ELR (cell line): ENCODE results near the gene KCNH8.

Experiments used
- DNase-seq: peaks from one replicate; pipeline ENCODE4 v3.0.0-alpha.2; 2015; ENCODE audit warnings: low read depth

KCNH8 gene

GRCh38 chr3:19364148-19364547, 215.8 kb downstream of the KCNH8 start:
- no peak for DNase-seq

DNA sequence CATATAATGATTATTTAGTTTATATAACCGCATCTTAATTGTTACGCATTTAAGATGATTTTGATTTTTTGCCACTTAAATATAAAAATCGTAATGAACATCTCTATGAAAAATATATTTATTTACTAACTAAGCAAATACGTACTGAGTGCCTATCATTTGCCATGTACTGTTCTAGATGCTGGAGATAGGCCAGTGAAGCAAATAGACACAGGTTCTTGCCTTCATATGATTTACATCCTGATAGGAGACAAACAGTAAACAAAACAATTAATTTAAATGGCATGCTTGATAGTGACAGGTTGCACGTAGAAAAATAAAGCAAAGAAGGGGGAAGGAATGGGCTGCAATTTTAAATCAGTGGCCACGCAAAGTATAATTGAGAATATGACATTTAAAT, 217.2 kb downstream of the KCNH8 start:
- DNase-seq = no peak

DNA sequence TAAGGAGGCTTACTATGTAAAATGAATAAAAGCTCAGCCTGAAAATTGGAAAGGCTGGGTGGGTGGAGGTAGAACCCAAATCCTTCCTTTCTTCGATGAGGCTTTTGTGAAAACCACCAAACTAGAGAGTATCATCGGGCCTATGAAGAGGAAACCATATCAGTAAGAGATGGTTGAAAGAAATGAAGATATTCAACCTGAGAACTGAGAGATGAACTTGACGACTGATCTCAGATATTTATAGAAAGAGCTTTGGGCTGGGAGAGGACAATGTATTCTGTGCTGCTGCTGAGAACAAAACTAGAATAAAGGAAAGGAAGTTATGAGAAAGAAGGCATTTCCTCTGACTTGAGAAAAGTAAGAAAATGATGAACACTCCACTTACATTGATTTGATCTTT, 236.6 kb downstream of the KCNH8 start:
- DNase-seq = no peak

GRCh38 chr3:19392150-19392549, 243.8 kb downstream of the KCNH8 start:
- DNase-seq = no peak

- no peak for DNase-seq
Measured at GRCh38 chr3:19394946-19395345, 246.6 kb downstream of the KCNH8 start.

- DNase-seq = no peak
Measured at GRCh38 chr3:19396726-19397125, 248.4 kb downstream of the KCNH8 start.

DNA sequence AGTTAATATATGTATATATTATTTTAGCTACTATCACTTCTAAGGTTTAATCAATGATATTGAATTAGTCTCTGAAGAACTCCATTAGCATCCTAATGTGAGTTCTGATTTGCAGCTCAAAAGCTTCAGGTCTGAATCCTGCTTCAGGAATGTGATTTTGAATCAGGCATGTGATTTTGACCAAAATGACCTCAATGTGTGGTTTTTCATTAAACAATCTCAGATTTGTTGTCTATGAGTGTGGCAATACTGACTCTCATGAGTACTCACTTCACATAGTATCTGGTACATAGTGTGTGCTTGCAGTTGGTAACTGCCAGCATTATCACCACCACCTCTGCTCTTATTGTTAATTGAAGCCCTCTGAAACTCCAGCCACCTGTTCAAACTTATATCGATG, 251.0 kb downstream of the KCNH8 start:
- no peak for DNase-seq

DNA sequence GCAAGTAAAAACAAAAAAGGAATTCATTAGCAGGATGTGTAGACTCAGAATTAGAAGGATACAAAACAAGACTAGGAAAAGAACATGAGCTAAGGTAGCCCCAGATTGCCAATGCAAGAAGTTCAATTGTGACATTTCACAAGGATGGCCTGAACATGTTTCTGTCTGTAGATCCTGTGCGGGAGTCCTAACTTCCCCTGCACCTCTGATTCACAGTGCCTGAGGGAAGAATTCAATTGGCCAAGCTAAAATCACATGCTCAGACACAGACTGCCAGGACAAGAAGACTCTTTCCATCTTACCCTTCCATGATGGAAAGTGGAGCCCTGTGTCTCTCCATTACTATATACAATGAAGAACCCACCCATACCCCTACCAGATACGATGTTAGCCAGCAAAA, 251.5 kb downstream of the KCNH8 start:
- DNase-seq = no peak

- DNase-seq = no peak
Measured at GRCh38 chr3:19420159-19420558, 271.8 kb downstream of the KCNH8 start.

DNA sequence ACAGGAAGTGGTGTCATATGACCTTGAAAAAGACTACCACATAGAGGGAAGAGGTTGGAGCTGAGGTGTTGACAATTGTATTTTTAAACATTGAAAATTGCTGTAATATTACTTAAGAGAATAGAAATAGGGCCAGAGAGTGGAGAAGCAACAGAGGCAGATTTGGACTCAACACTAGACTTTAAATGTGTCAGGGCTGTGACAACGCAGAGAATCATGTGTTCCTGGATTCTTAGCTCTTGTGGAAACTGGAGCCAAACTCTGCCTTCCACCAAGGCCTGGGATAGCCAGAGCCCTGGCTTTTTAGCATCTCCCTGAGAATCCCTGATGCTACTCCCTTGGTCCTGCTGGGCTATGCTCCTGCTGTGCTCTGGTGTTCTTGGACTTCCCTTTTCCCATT, 277.5 kb downstream of the KCNH8 start:
- no peak for DNase-seq

- no peak for DNase-seq
Measured at GRCh38 chr3:19427422-19428149, 279.3 kb downstream of the KCNH8 start.

GRCh38 chr3:19428729-19429128, 280.4 kb downstream of the KCNH8 start:
- DNase-seq = no peak

DNA sequence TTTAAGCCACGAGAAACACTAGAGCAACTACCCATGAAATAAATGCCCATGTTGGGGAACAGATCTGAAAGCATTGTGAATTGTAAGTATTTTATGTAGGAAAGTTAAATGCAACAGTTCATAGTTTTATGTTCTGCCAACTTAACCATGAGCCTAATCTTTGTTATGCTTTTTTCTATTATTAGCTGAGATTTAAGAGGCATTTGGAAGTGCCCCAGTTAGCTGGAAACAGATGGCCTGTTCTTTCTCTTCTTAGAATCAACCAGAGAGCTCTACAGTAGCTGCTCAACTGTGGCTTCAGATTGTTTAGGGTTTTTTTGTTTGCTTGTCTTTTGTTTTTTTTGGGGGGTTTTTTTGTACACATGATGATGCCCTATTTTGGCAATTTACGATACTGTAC, 284.4 kb downstream of the KCNH8 start:
- DNase-seq = no peak

DNA sequence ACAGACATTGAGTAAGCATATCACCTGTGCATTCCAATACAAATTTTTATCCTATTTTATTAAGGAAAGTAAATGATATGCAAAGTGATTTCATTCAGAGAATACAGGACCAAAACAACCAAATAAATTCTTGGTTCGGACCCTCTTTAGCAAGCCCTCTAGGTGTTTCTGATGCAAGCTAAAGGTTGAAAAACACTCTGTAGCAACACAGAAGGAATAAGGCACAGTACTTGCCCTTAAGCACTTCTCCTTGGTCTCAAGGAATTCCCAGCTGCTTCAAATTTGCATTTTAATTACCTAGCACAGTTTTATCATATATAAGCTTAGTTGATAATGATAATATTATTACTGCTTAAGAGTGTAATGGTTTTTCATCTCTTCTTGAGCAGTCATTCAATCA, 288.4 kb downstream of the KCNH8 start:
- no peak for DNase-seq

GRCh38 chr3:19439944-19440343, 291.6 kb downstream of the KCNH8 start:
- no peak for DNase-seq

GRCh38 chr3:19446138-19446537, 297.8 kb downstream of the KCNH8 start:
- DNase-seq = no peak

DNA sequence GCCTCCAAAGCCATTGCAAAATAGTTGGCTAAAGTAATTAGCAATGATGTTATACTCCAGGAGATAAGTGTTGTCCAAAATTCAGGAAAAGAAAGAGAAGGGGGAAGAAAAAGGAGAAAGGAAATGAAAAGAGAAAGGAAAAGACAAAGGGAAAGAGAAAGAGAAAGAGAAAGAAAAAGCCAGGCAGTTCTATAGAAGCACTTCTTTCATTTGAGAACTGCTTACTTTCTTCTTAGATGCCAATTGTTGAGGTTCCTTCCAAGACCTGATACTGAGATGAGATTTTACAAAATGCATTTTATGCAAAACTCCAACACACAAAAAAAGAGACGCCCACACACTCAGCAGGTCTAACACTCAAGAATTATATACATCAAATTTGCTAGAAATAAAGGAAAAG, 298.4 kb downstream of the KCNH8 start:
- DNase-seq = no peak

DNA sequence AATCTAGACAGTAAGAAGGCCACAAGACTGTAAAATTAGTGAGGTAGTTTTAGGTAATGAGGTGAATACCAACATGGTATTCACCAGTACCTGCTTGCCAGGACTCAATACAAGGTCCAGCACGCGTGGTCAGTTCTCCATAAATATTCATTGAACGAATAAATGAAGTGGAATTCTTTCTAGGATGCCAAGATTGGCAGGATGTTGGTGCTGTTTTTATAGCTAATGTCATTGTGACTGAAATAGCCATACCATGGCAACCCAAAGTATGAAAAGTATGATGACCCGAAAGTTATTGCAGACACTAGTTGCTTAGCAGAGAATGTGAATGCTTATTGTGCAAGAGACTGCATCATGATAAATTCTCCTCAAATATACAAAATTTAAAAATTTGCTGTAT, 307.2 kb downstream of the KCNH8 start:
- DNase-seq = no peak

DNA sequence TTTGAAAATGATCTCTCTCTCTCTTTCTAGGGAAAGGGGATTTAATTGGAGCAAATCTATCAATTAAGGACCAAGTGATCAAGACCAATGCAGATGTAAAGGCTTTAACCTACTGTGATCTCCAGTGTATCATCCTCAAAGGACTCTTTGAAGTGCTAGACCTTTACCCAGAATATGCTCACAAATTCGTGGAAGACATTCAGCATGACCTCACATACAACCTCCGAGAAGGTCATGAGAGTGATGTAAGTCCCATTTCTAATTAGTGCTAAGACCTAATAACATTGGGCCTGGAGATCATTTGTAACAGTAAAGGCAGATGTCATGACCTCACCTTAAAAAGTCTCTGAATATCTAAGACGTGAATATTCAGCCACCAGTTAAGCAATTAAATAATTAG, 308.4 kb downstream of the KCNH8 start:
- DNase-seq = no peak

GRCh38 chr3:19457449-19457848, 309.1 kb downstream of the KCNH8 start:
- no peak for DNase-seq

DNA sequence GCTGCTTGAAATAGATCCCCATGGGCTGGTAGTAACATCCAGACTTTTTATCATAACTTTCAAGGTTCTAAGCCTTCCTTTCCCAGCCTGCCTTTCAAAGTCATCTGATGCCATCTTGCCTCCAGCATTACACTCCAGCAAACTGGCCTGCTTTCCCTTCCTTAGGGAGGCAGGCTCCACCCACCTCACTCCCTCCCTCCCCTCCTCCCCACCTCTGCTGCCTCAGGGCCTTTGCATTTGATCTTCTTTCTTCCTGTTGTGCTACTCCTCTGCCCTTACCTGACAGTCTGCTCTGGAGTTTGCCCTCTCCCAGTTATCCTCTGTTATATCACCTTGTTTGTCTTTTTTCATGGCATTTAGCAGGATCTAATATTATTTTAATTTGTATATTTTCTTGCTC, 319.5 kb downstream of the KCNH8 start:
- no peak for DNase-seq

DNA sequence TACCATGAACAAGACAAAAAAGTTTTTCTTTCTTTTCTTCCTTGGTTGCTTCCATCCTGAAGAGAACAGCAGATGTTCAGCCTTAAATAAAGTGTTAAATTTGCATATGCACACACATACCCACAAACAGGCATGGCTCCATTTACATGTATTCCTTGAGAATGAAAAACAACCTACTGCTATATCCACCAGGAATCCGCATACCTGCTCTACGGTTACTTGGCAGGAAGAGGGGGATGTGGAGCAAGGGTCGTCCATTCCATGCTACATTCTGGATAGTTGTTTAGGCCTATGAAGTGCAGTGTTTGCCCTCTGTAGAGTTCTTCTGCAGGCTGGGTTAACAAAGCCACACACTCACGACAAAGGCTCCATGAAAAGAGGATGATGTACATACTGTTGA, 322.8 kb downstream of the KCNH8 start:
- DNase-seq = no peak

- no peak for DNase-seq
Measured at GRCh38 chr3:19473971-19474580, 325.8 kb downstream of the KCNH8 start.

DNA sequence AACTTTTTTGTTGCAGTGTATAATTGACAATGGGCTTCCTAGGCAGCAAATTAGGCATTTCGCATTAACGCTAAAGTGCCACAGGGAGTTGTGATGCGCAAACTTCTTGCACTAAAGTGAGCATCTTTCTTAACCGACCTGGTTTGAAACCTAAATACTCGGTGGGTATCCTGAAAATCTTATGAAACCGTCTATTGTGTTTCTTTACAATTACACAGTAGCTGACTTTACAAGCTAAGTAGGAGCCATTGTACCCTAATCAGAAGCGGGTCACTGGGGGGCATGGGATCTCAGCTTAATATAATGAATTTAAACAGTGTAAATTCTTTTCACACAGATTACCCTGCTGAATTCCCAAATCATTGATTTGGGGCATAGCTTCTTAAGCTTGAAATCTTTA, 328.0 kb downstream of the KCNH8 start:
- DNase-seq = no peak
